Spleen (tissue), 11 donors: ENCODE measurements around the gene POMT1. TPM values are rescaled to one million over a fixed set of nuclear protein-coding genes. Genes with fewer than 3 reads are reported as not detected.

Experiments used
- DNase-seq: peaks from one replicate; pipeline ENCODE4 v3.0.0-alpha.2; 2020
- H3K27ac ChIP-seq, 8 donors: fragments of 200-600 bp; sonication (generic) in 7 of 8; 1 replicate in 4 of 8; 2 replicates in 4 of 8; pipeline versions ENCODE4 v1.5.0 to v1.8.0; 2016 to 2021; ENCODE audit warnings: inconsistent platforms in 4 of 8, mild to moderate bottlenecking in 4 of 8, moderate library complexity in 1 of 8
- H3K27me3 ChIP-seq, 7 donors: fragments of 200-600 bp; sonication (generic) in 6 of 7; replicated peaks in 1 of 7; 1 replicate in 4 of 7; 2 replicates in 3 of 7; pipeline versions ENCODE4 v1.5.0 to v1.8.0; 2016 to 2021; ENCODE audit warnings: inconsistent platforms in 3 of 7, mild to moderate bottlenecking in 1 of 7
- H3K36me3 ChIP-seq, 6 donors: fragments of 200-600 bp; sonication (generic) in 5 of 6; 1 replicate in 4 of 6; 2 replicates in 2 of 6; pipeline versions ENCODE4 v1.5.0 to v1.8.0; 2016 to 2021; ENCODE audit warnings: inconsistent platforms in 2 of 6
- H3K4me1 ChIP-seq, 6 donors: fragments of 200-600 bp; sonication (generic) in 5 of 6; 1 replicate in 3 of 6; 2 replicates in 3 of 6; pipeline versions ENCODE4 v1.5.0 to v1.8.0; 2016 to 2021; ENCODE audit warnings: inconsistent platforms in 3 of 6
- H3K4me3 ChIP-seq, 8 donors: fragments of 200-600 bp; sonication (generic) in 7 of 8; 1 replicate in 4 of 8; 2 replicates in 4 of 8; pipeline versions ENCODE4 v1.5.0 to v1.8.0; 2016 to 2021; ENCODE audit warnings: inconsistent platforms in 4 of 8, mild to moderate bottlenecking in 4 of 8, moderate library complexity in 2 of 8
- H3K9me3 ChIP-seq, 8 donors: fragments of 200-600 bp; sonication (generic) in 7 of 8; 1 replicate in 4 of 8; 2 replicates in 4 of 8; pipeline versions ENCODE4 v1.5.0 to v1.8.0; 2016 to 2021; ENCODE audit warnings: inconsistent platforms in 4 of 8
- POLR2A ChIP-seq, 3 donors: fragments of 450-650 bp; IDR thresholded peaks; one replicate each; pipeline ENCODE4 v1.5.1; 2017; ENCODE audit warnings: antibody characterized with exemption in 3 of 3, mild to moderate bottlenecking in 1 of 3
- POLR2AphosphoS5 ChIP-seq, 3 donors: sonication (generic); formaldehyde crosslinking; IDR thresholded peaks; one replicate each; pipeline ENCODE4 v1.5.1; 2017; ENCODE audit warnings: antibody characterized with exemption in 3 of 3
- WGBS, 5 donors: extraction: QIAGEN DNeasy Blood & Tissue Kit in 3 of 5; methylation state at CpG; one replicate each; pipeline versions ENCODE4 v1.1.5 to v1.1.7; 2013 to 2018; 5-methylcytosine and 5-hydroxymethylcytosine counted together
- intact Hi-C: fragments of 100-400 bp; cut with DNase I; formaldehyde crosslinking; loops from one replicate; pipeline ENCODE4 v1.15.0; 2023; ENCODE audit warnings: low total_unique reads
- polyA plus RNA-seq, 3 donors: library from polyadenylated mRNA; stranded (reverse); fragments of 200-250 nt; gene quantifications; one replicate each; pipeline ENCODE4 v1.2.1, GENCODE V29; 2013
- total RNA-seq, 7 donors: library from RNA; depleted of rRNA in 3 of 7; stranded (reverse); fragments of >200 nt in 3 of 7; fragmentation: NEBNext Ultra II Directional in 4 of 7; extraction: Animal tissue kit (Norgen Biotek cat#: 25700) in 4 of 7; gene quantifications; one replicate each; pipeline versions ENCODE4 v1.1.0 to v1.2.1, GENCODE V29; 2016 to 2021
- TF ChIP-seq, protein P1 (sequence below), 11 experiments: fragments of 200-600 bp in 7 of 11; fragments of 450-650 bp in 4 of 11; sonication (generic) in 4 of 11; IDR thresholded peaks in 8 of 11; conservative IDR thresholded peaks in 3 of 11; 1 replicate in 7 of 11; 2 replicates in 4 of 11; pipeline versions ENCODE4 v1.4.0 to v1.8.0; 2016 to 2021; ENCODE audit warnings: antibody characterized with exemption in 11 of 11, inconsistent platforms in 4 of 11, mild to moderate bottlenecking in 1 of 11
- donor health status: healthy with polysubstance abuse.
- donor health status: DM: no; HTN: no; CAD: no; lungs with moderate emphysema.
- donor health status: DM: no; HTN: no; CAD: no.
- donor health status: Bipolar disorder and iron deficiency.
- donor health status: healthy.
- donor health status: DM: no; HTN: no; CAD: no.
- donor health status: DM: yes; HTN: yes; CAD: no.

POMT1 gene
- total and polyA plus RNA-seq, 10 donors = 20.4 to 66.5 (median 32.3) TPM

DNA sequence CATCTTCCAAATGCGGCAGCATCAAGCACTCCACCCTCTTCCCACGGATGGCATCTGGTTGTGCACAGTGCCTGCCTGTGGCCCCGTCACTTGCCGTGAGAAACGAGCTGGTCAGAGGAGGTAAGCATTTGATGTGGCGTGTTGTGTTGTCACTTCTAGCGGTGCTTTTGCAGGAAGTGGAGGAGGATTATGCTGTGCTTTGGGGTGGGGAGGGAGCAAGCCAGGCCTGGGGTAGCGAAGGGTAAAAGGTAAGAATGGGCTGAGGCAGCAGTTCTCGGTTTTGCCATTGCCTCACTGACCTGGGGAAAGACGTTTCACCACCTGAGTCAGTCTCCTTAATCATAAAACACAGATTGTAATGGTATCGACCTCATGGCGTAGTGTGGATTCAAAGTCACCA is 2.3 kb upstream of the POMT1 start:
- no peak for DNase-seq
- H3K4me1 ChIP-seq = peaks cover 19 to 69% (median 37%) of the 10 kb centered on the region in 6 donors

DNA sequence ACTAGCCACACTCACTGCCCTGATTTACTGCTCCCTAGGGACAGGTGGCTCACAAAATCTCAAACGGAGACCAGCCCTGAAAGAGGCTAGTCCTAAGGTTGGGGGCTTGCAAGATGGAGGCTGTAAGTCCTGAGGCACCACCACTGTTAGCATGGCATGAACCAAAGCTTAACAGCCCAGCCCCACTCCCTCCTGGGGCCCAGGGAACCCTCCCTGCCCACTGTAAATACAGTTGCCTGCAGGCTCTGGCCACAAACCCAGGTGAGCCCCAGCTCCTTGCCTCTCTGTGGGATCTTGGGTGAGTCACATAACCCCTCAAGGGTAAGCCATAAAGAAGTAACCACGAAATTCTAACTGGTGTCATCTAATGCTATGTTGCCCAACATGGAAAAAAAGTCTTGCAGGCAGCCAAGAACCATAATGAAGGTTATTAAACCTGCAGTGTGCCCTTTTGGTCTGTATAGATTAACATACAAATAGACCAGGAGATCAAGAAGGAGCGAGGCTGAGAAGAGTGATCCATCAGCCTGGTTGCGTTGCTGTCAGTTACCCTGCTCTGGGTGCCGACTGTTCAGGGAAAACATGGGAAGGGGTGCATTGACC is 1.7 kb upstream of the POMT1 start:
- Histone ChIP-seq H3K4me3 (no peak overlapping the region), H3K9me3 (no peaks in the 10 kb centered on the region), H3K4me1 (peaks cover 19 to 64% (median 34%) of the 10 kb centered on the region in 6 donors), H3K36me3 (peaks cover 0 to 48% (median 36%) of the 10 kb centered on the region in 6 donors), H3K27ac (peak overlapping the region; percentile 22 to 76 (median 48)), H3K27me3 (no peaks in the 10 kb centered on the region)
- 63 to 68% (median 64%) methylated on average over 5 of the region's 5 CpGs for WGBS, 5 donors
- no peak for DNase-seq
- intact Hi-C loops = no loop called here
- TF ChIP-seq, protein P1, sequence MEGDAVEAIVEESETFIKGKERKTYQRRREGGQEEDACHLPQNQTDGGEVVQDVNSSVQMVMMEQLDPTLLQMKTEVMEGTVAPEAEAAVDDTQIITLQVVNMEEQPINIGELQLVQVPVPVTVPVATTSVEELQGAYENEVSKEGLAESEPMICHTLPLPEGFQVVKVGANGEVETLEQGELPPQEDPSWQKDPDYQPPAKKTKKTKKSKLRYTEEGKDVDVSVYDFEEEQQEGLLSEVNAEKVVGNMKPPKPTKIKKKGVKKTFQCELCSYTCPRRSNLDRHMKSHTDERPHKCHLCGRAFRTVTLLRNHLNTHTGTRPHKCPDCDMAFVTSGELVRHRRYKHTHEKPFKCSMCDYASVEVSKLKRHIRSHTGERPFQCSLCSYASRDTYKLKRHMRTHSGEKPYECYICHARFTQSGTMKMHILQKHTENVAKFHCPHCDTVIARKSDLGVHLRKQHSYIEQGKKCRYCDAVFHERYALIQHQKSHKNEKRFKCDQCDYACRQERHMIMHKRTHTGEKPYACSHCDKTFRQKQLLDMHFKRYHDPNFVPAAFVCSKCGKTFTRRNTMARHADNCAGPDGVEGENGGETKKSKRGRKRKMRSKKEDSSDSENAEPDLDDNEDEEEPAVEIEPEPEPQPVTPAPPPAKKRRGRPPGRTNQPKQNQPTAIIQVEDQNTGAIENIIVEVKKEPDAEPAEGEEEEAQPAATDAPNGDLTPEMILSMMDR (IDR thresholded peaks at IDR 0.05 in 8 of 11, conservative IDR thresholded peaks at IDR 0.05 in 3 of 11) = no peak
- TF ChIP-seq POLR2A (IDR thresholded peaks at IDR 0.05) (no peak), POLR2AphosphoS5 (IDR thresholded peaks at IDR 0.05) (no peak)

More for the DNA sequence above, 2.3 kb upstream of the POMT1 start:
- H3K27ac ChIP-seq = peak overlapping the region; percentile 35 to 76 (median 48)
- WGBS, 5 donors = 58 to 68% (median 63%) methylated on average over 12 of the region's 12 CpGs
- H3K4me3 ChIP-seq = no peak overlapping the region
- H3K27me3 ChIP-seq = no peaks in the 10 kb centered on the region
- intact Hi-C loops = no loop called here
- H3K36me3 ChIP-seq = peaks cover 0 to 55% (median 42%) of the 10 kb centered on the region in 6 donors
- no peaks in the 10 kb centered on the region for H3K9me3 ChIP-seq
- peak; percentile 26 to 73 (median 61) for TF ChIP-seq POLR2AphosphoS5 (IDR thresholded peaks at IDR 0.05)
- no peak for TF ChIP-seq POLR2A (IDR thresholded peaks at IDR 0.05)

DNA sequence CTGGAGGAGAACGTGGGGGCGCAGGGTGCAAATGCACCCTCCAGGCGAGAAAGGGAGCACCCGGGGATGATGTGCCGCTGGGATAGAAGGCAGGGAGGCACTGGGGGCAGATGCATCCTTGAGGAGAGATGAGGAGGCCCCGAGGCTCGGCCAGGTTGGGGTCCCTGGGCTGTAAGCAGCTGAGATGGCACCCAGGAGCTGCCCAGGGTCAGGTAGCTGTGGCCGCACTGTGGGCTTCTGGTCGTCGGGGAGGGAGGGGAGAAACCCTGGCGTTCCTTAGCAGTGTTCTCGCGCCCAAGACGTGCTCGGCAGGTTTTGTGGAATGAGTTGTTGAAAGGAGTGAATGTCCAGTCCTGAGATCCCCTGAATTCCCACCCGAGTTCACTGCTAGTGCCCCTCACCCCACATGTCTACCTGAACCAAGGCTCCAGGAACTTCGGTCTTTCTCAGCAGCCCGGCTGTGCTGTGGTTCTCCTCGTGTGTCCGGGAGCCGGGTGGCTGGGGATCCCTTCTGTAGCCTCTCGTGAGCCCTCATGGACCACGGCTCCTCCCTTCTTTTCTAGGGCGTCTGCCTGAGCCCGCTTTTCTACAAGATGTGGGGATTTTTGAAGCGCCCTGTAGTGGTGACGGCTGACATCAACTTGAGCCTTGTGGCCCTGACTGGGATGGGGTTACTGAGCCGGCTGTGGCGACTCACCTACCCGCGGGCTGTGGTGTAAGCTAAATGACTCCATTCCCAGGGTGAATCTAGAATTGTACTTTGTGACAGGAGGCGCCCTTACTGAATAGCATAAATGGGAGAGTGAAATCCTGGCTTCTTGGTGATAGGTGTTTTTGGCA is 1.1 kb downstream of the POMT1 start:
- no peak for DNase-seq
- TF ChIP-seq, protein P1 (IDR thresholded peaks at IDR 0.05 in 8 of 11, conservative IDR thresholded peaks at IDR 0.05 in 3 of 11) = no peak
- TF ChIP-seq POLR2A (IDR thresholded peaks at IDR 0.05) = no peak
- Histone ChIP-seq H3K4me1 (peaks cover 19 to 55% (median 33%) of the 10 kb centered on the region in 6 donors), H3K9me3 (no peaks in the 10 kb centered on the region), H3K4me3 (peak overlapping the region; percentile 85 to 99 (median 96)), H3K27me3 (no peaks in the 10 kb centered on the region), H3K27ac (peak overlapping the region in 2 of 8 donors; percentile 80 to 87), H3K36me3 (peaks cover 0 to 38% (median 12%) of the 10 kb centered on the region in 6 donors)
- WGBS, 5 donors = 33 to 41% (median 35%) methylated on average over 30 to 32 of the region's 32 CpGs
- intact Hi-C loops = no loop called here

DNA sequence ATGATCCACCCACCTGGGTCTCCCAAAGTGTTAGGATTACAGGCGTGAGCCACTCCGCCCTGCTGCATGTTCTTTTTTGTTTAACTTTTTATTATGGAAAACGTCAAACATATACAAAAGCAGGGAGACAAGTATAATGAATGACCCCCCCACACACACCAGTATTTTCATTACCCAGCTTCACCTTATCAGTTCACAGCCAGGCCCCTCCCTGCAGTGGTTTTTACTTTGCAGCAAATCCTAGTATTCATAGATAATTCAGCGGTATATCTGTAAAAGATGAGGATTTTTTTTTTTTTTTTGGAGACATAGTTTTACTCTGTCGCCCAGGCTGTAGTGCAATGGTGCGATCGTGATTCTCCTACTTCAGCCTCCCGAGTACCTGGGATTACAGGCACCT is 2.3 kb downstream of the POMT1 start:
- WGBS, 5 donors = 91 to 99% (median 94%) methylated on average over 8 of the region's 8 CpGs
- Histone ChIP-seq H3K9me3 (no peaks in the 10 kb centered on the region), H3K27ac (no peak overlapping the region), H3K4me3 (no peak overlapping the region), H3K4me1 (peaks cover 19 to 44% (median 33%) of the 10 kb centered on the region in 6 donors), H3K36me3 (peaks cover 0 to 38% (median 13%) of the 10 kb centered on the region in 6 donors), H3K27me3 (no peaks in the 10 kb centered on the region)
- TF ChIP-seq POLR2A (IDR thresholded peaks at IDR 0.05) (no peak), POLR2AphosphoS5 (IDR thresholded peaks at IDR 0.05) (no peak)
- TF ChIP-seq, protein P1 (IDR thresholded peaks at IDR 0.05 in 8 of 11, conservative IDR thresholded peaks at IDR 0.05 in 3 of 11) = no peak
- no peak for DNase-seq
- intact Hi-C loops = no loop called here
